Uterus (tissue), 4 donors: ENCODE measurements around the gene HSPA12A. TPM values are rescaled to one million over a fixed set of nuclear protein-coding genes. Genes with fewer than 3 reads are reported as not detected.

ENCODE experiments used
- DNase-seq, 2 donors: peaks; one replicate each; pipeline ENCODE4 v3.0.0-alpha.2; 2019 to 2020
- H3K27ac ChIP-seq, 2 donors: fragments of 200-600 bp; sonication (generic); 1 replicate in 1 of 2; 2 replicates in 1 of 2; pipeline ENCODE4 v1.5.1; 2016 to 2018
- H3K27me3 ChIP-seq, 2 donors: fragments of 200-600 bp; sonication (generic); one replicate each; pipeline ENCODE4 v1.5.1; 2018 to 2019; ENCODE audit warnings: control low read depth in 1 of 2
- H3K36me3 ChIP-seq, 2 donors: fragments of 200-600 bp; sonication (generic); one replicate each; pipeline ENCODE4 v1.5.1; 2019; ENCODE audit warnings: control low read depth in 1 of 2
- H3K4me1 ChIP-seq, 2 donors: fragments of 200-600 bp; sonication (generic); one replicate each; pipeline ENCODE4 v1.5.1; 2018 to 2019; ENCODE audit warnings: control low read depth in 1 of 2
- H3K4me3 ChIP-seq, 2 donors: fragments of 200-600 bp; sonication (generic); 1 replicate in 1 of 2; 2 replicates in 1 of 2; pipeline ENCODE4 v1.5.1; 2018 to 2019; ENCODE audit warnings: mild to moderate bottlenecking in 1 of 2
- H3K9me3 ChIP-seq, 2 donors: fragments of 200-600 bp; sonication (generic); one replicate each; pipeline ENCODE4 v1.5.1; 2019; ENCODE audit warnings: control low read depth in 1 of 2
- CTCF ChIP-seq, 4 experiments: fragments of 200-600 bp in 2 of 4; fragments of 450-650 bp in 2 of 4; sonication (generic) in 2 of 4; IDR thresholded peaks; one replicate each; pipeline ENCODE4 v1.5.1; 2016 to 2019; ENCODE audit warnings: antibody characterized with exemption in 4 of 4, mild to moderate bottlenecking in 2 of 4, moderate library complexity in 1 of 4
- POLR2A ChIP-seq, 2 donors: fragments of 450-650 bp; IDR thresholded peaks; one replicate each; pipeline ENCODE4 v1.6.1; 2016; ENCODE audit warnings: antibody characterized with exemption in 2 of 2, mild to moderate bottlenecking in 1 of 2, moderate library complexity in 1 of 2
- intact Hi-C: fragments of 100-400 bp; cut with DNase I; formaldehyde crosslinking; loops from one replicate; pipeline ENCODE4 v1.15.1; 2023; ENCODE audit warnings: low total_unique reads
- total RNA-seq, 4 donors: library from RNA; depleted of rRNA in 3 of 4; stranded (reverse); fragments of >200 nt in 3 of 4; gene quantifications; one replicate each; pipeline versions ENCODE4 v1.1.0 to v1.2.4, GENCODE V29; 2014 to 2023
- donor health status: DM: yes; HTN: yes; CAD: no.

HSPA12A gene
- total RNA-seq, 4 donors from 2014 or later = 4.9 to 32.0 (median 16.0) TPM

- Histone ChIP-seq H3K27me3 (no peaks in the 10 kb centered on the region), H3K4me3 (no peak overlapping the region), H3K36me3 (no peaks in the 10 kb centered on the region), H3K27ac (no peak overlapping the region), H3K4me1 (no peaks in the 10 kb centered on the region), H3K9me3 (no peaks in the 10 kb centered on the region)
- TF ChIP-seq CTCF (IDR thresholded peaks at IDR 0.05) = no peak
- no peak for TF ChIP-seq POLR2A (IDR thresholded peaks at IDR 0.05)
- intact Hi-C loops = loop anchor here (5.0 kb wide), 1 partner anchor 104 kb away; no protein-coding TSS in a partner anchor
- DNase-seq = no peak
Measured at GRCh38 chr10:116785867-116786266, 43.5 kb upstream of the HSPA12A start.

GRCh38 chr10:116785282-116785681 lies 42.9 kb upstream of the HSPA12A start:
- TF ChIP-seq CTCF (IDR thresholded peaks at IDR 0.05) (no peak), POLR2A (IDR thresholded peaks at IDR 0.05) (no peak)
- Histone ChIP-seq H3K27ac (no peak overlapping the region), H3K27me3 (no peaks in the 10 kb centered on the region), H3K4me1 (no peaks in the 10 kb centered on the region), H3K9me3 (no peaks in the 10 kb centered on the region), H3K36me3 (no peaks in the 10 kb centered on the region), H3K4me3 (no peak overlapping the region)
- intact Hi-C loops = loop anchor here (5.0 kb wide), 1 partner anchor 103 kb away; no protein-coding TSS in a partner anchor
- DNase-seq = no peak

- intact Hi-C loops = loop anchor here (5.0 kb wide), 1 partner anchor 102 kb away; no protein-coding TSS in a partner anchor
- no peaks in the 10 kb centered on the region for H3K36me3 ChIP-seq
- TF ChIP-seq CTCF (IDR thresholded peaks at IDR 0.05) (no peak), POLR2A (IDR thresholded peaks at IDR 0.05) (no peak)
Measured at GRCh38 chr10:116784651-116785050, 42.3 kb upstream of the HSPA12A start.

GRCh38 chr10:116784035-116784434 lies 41.7 kb upstream of the HSPA12A start:
- TF ChIP-seq POLR2A (IDR thresholded peaks at IDR 0.05) (no peak), CTCF (IDR thresholded peaks at IDR 0.05) (no peak)
- Histone ChIP-seq H3K9me3 (no peaks in the 10 kb centered on the region), H3K27ac (no peak overlapping the region), H3K27me3 (no peaks in the 10 kb centered on the region), H3K4me3 (no peak overlapping the region), H3K4me1 (no peaks in the 10 kb centered on the region), H3K36me3 (no peaks in the 10 kb centered on the region)
- no peak for DNase-seq
- intact Hi-C loops = no loop called here

More at GRCh38 chr10:116784651-116785050, 42.3 kb upstream of the HSPA12A start:
- no peak for DNase-seq
- no peak overlapping the region for H3K4me3 ChIP-seq
- no peaks in the 10 kb centered on the region for H3K9me3 ChIP-seq
- no peaks in the 10 kb centered on the region for H3K4me1 ChIP-seq
- no peaks in the 10 kb centered on the region for H3K27me3 ChIP-seq
- H3K27ac ChIP-seq = no peak overlapping the region

GRCh38 chr10:116783011-116783655 lies 40.8 kb upstream of the HSPA12A start:
- no peak for TF ChIP-seq POLR2A (IDR thresholded peaks at IDR 0.05)
- TF ChIP-seq CTCF (IDR thresholded peaks at IDR 0.05) = no peak
- H3K4me1 ChIP-seq = no peaks in the 10 kb centered on the region
- H3K9me3 ChIP-seq = no peaks in the 10 kb centered on the region
- intact Hi-C loops = no loop called here
- no peaks in the 10 kb centered on the region for H3K27me3 ChIP-seq
- no peak for DNase-seq
- no peak overlapping the region for H3K27ac ChIP-seq
- no peak overlapping the region for H3K4me3 ChIP-seq
- no peaks in the 10 kb centered on the region for H3K36me3 ChIP-seq
